GM23338 (cell line): Measurements from ENCODE around the gene ZBTB7C.

Source experiments
- CREB1 ChIP-seq: fragments of 250-450 bp; sonication (Bioruptor Pico); IDR thresholded peaks from 2 replicates; pipeline ENCODE4 v1.5.0; 2020; ENCODE audit warnings: low read depth, mild to moderate bottlenecking, moderate library complexity
- EZH2 ChIP-seq: fragments of 200-600 bp; sonication (generic); IDR thresholded peaks from one replicate; pipeline ENCODE4 v1.8.0; 2017; ENCODE audit warnings: antibody characterized with exemption, mild to moderate bottlenecking, low read depth; ENCODE audit not compliant: unreplicated experiment
- EZH2phosphoT487 ChIP-seq: fragments of 200-600 bp; sonication (generic); IDR thresholded peaks from one replicate; pipeline ENCODE4 v1.8.1; 2018; ENCODE audit warnings: antibody characterized with exemption; ENCODE audit not compliant: unreplicated experiment
- JUNB ChIP-seq: IDR thresholded peaks from one replicate; pipeline ENCODE4 v1.6.1; 2016; ENCODE audit warnings: antibody characterized with exemption; ENCODE audit not compliant: unreplicated experiment
- NANOG ChIP-seq: IDR thresholded peaks from 2 replicates; pipeline ENCODE4 v1.6.1; 2016; ENCODE audit warnings: antibody characterized with exemption, borderline replicate concordance
- POLR2AphosphoS5 ChIP-seq: IDR thresholded peaks from 2 replicates; pipeline ENCODE4 v1.6.1; 2016; ENCODE audit warnings: antibody characterized with exemption, low read depth
- STAT1 ChIP-seq: IDR thresholded peaks from one replicate; pipeline ENCODE4 v1.6.1; 2016; ENCODE audit warnings: antibody characterized with exemption; ENCODE audit not compliant: unreplicated experiment
- ZNF114 ChIP-seq: fragments of 250-450 bp; sonication (Bioruptor Pico); IDR thresholded peaks from 2 replicates; pipeline ENCODE4 v1.5.0; 2020; ENCODE audit warnings: mild to moderate bottlenecking, moderate library complexity
- ZNF331 ChIP-seq: fragments of 250-450 bp; sonication (Bioruptor Pico); IDR thresholded peaks from 2 replicates; pipeline ENCODE4 v1.5.0; 2020; ENCODE audit warnings: low read depth, mild to moderate bottlenecking, moderate library complexity
- TF ChIP-seq, protein P1 (sequence below), 2 experiments: fragments of 200-600 bp in 1 of 2; sonication (generic) in 1 of 2; conservative IDR thresholded peaks; 2 replicates each; pipeline versions ENCODE4 v1.5.1 to v1.6.1; 2016 to 2017; ENCODE audit warnings: antibody characterized with exemption in 2 of 2, low read depth in 2 of 2, mild to moderate bottlenecking in 2 of 2, moderate library complexity in 1 of 2
- TF ChIP-seq, protein P2 (sequence below): IDR thresholded peaks from one replicate; pipeline ENCODE4 v1.6.1; 2018; ENCODE audit warnings: antibody characterized with exemption; ENCODE audit not compliant: unreplicated experiment
- TF ChIP-seq, protein P3 (sequence below): IDR thresholded peaks from 2 replicates; pipeline ENCODE4 v1.6.1; 2016; ENCODE audit warnings: antibody characterized with exemption

DNA sequence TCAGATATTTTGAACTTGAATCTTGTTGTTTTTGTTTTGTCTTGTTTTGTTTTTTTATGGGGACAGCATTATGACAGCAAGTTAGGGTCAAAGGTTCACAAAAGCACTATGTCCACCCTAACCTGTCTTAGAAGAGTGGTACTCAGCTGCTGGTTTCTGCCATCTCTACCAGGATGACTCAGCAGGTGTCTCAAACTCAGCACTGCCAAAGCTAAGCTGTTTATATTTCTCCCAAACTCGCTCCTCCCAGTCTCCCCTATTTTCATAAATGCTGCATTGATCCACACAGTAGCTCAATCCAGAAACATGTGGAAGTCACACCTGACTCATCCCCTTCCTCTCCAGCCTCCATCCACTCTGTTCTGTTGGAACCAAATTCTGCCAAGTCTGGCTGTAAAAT lies 134.9 kb downstream of the ZBTB7C start:
- TF ChIP-seq JUNB (no peak), CREB1 (no peak), POLR2AphosphoS5 (no peak), EZH2 (no peak), EZH2phosphoT487 (no peak), NANOG (no peak), STAT1 (no peak), ZNF331 (CRISPR knock-in tag) (no peak), ZNF114 (CRISPR knock-in tag) (no peak)
- TF ChIP-seq, protein P1, sequence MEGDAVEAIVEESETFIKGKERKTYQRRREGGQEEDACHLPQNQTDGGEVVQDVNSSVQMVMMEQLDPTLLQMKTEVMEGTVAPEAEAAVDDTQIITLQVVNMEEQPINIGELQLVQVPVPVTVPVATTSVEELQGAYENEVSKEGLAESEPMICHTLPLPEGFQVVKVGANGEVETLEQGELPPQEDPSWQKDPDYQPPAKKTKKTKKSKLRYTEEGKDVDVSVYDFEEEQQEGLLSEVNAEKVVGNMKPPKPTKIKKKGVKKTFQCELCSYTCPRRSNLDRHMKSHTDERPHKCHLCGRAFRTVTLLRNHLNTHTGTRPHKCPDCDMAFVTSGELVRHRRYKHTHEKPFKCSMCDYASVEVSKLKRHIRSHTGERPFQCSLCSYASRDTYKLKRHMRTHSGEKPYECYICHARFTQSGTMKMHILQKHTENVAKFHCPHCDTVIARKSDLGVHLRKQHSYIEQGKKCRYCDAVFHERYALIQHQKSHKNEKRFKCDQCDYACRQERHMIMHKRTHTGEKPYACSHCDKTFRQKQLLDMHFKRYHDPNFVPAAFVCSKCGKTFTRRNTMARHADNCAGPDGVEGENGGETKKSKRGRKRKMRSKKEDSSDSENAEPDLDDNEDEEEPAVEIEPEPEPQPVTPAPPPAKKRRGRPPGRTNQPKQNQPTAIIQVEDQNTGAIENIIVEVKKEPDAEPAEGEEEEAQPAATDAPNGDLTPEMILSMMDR (conservative IDR thresholded peaks at IDR 0.05; ENCODE audit: low read depth in 2 of 2): no peak
- TF ChIP-seq, protein P2, sequence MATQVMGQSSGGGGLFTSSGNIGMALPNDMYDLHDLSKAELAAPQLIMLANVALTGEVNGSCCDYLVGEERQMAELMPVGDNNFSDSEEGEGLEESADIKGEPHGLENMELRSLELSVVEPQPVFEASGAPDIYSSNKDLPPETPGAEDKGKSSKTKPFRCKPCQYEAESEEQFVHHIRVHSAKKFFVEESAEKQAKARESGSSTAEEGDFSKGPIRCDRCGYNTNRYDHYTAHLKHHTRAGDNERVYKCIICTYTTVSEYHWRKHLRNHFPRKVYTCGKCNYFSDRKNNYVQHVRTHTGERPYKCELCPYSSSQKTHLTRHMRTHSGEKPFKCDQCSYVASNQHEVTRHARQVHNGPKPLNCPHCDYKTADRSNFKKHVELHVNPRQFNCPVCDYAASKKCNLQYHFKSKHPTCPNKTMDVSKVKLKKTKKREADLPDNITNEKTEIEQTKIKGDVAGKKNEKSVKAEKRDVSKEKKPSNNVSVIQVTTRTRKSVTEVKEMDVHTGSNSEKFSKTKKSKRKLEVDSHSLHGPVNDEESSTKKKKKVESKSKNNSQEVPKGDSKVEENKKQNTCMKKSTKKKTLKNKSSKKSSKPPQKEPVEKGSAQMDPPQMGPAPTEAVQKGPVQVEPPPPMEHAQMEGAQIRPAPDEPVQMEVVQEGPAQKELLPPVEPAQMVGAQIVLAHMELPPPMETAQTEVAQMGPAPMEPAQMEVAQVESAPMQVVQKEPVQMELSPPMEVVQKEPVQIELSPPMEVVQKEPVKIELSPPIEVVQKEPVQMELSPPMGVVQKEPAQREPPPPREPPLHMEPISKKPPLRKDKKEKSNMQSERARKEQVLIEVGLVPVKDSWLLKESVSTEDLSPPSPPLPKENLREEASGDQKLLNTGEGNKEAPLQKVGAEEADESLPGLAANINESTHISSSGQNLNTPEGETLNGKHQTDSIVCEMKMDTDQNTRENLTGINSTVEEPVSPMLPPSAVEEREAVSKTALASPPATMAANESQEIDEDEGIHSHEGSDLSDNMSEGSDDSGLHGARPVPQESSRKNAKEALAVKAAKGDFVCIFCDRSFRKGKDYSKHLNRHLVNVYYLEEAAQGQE: no peak
- TF ChIP-seq, protein P3, sequence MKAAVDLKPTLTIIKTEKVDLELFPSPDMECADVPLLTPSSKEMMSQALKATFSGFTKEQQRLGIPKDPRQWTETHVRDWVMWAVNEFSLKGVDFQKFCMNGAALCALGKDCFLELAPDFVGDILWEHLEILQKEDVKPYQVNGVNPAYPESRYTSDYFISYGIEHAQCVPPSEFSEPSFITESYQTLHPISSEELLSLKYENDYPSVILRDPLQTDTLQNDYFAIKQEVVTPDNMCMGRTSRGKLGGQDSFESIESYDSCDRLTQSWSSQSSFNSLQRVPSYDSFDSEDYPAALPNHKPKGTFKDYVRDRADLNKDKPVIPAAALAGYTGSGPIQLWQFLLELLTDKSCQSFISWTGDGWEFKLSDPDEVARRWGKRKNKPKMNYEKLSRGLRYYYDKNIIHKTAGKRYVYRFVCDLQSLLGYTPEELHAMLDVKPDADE: no peak
